ENCODE results near the gene CEACAM1.

Gene CEACAM1

GRCh38 chr19:42512743-42513304 lies 15.5 kb downstream of the CEACAM1 start:
- Histone ChIP-seq H3K36me3 (ENCODE audit: control insufficient read depth, insufficient read depth, low read length) (no peaks in the 10 kb centered on the region; the same call in 1 of the 2 replicates), H3K4me3 (replicated peaks; ENCODE audit: low read depth, low read length) (no peak overlapping the region), H3K27me3 (replicated peaks; ENCODE audit: control insufficient read depth, insufficient read depth, low read length) (no peaks in the 10 kb centered on the region)
- TF ChIP-seq CTCF (IDR thresholded peaks at IDR 0.05; ENCODE audit: insufficient read depth, low read length, poor library complexity, severe bottlenecking) = no peak
- DNase-seq (ENCODE audit: extremely low read depth, insufficient read length) = peak; percentile 60

GRCh38 chr19:42512130-42512636 lies 16.1 kb downstream of the CEACAM1 start:
- TF ChIP-seq CTCF (IDR thresholded peaks at IDR 0.05; ENCODE audit: insufficient read depth, low read length, poor library complexity, severe bottlenecking) = no peak
- H3K27me3 ChIP-seq (replicated peaks; ENCODE audit: control insufficient read depth, insufficient read depth, low read length) = no peaks in the 10 kb centered on the region
- no peaks in the 10 kb centered on the region; the same call in 1 of the 2 replicates for H3K36me3 ChIP-seq (ENCODE audit: control insufficient read depth, insufficient read depth, low read length)
- H3K4me3 ChIP-seq (replicated peaks; ENCODE audit: low read depth, low read length) = no peak overlapping the region
- DNase-seq (ENCODE audit: extremely low read depth, insufficient read length) = no peak

GRCh38 chr19:42511340-42511739 lies 16.9 kb downstream of the CEACAM1 start:
- no peak overlapping the region for H3K4me3 ChIP-seq (replicated peaks; ENCODE audit: low read depth, low read length)
- no peaks in the 10 kb centered on the region; the same call in 1 of the 2 replicates for H3K36me3 ChIP-seq (ENCODE audit: control insufficient read depth, insufficient read depth, low read length)
- no peak for TF ChIP-seq CTCF (IDR thresholded peaks at IDR 0.05; ENCODE audit: insufficient read depth, low read length, poor library complexity, severe bottlenecking)
- no peaks in the 10 kb centered on the region for H3K27me3 ChIP-seq (replicated peaks; ENCODE audit: control insufficient read depth, insufficient read depth, low read length)
- DNase-seq (ENCODE audit: extremely low read depth, insufficient read length) = no peak

GRCh38 chr19:42508892-42509444 lies 19.3 kb downstream of the CEACAM1 start:
- H3K36me3 ChIP-seq (ENCODE audit: control insufficient read depth, insufficient read depth, low read length) = no peaks in the 10 kb centered on the region; the same call in 1 of the 2 replicates
- no peak for TF ChIP-seq CTCF (IDR thresholded peaks at IDR 0.05; ENCODE audit: insufficient read depth, low read length, poor library complexity, severe bottlenecking)
- no peak for DNase-seq (ENCODE audit: extremely low read depth, insufficient read length)
- H3K4me3 ChIP-seq (replicated peaks; ENCODE audit: low read depth, low read length) = no peak overlapping the region
- no peaks in the 10 kb centered on the region for H3K27me3 ChIP-seq (replicated peaks; ENCODE audit: control insufficient read depth, insufficient read depth, low read length)

GRCh38 chr19:42505066-42505465 lies 23.2 kb downstream of the CEACAM1 start:
- no peak for DNase-seq (ENCODE audit: extremely low read depth, insufficient read length)
- Histone ChIP-seq H3K4me3 (replicated peaks; ENCODE audit: low read depth, low read length) (no peak overlapping the region), H3K27me3 (replicated peaks; ENCODE audit: control insufficient read depth, insufficient read depth, low read length) (no peaks in the 10 kb centered on the region), H3K36me3 (ENCODE audit: control insufficient read depth, insufficient read depth, low read length) (no peaks in the 10 kb centered on the region)
- TF ChIP-seq CTCF (IDR thresholded peaks at IDR 0.05; ENCODE audit: insufficient read depth, low read length, poor library complexity, severe bottlenecking) = no peak
